Left ventricle myocardium inferior (tissue), 1 donor: Measurements from ENCODE around the gene SLC7A9. TPM values are rescaled to one million over a fixed set of nuclear protein-coding genes. Genes with fewer than 3 reads are reported as not detected.
"Not testable (repeated sequence)": the region's sequence is repeated elsewhere in the genome, so short reads cannot be mapped to it uniquely, and the experiment has no call there.

Experiments used
- DNase-seq: peaks from one replicate; pipeline ENCODE4 v3.0.0-alpha.2; 2020
- H3K27ac ChIP-seq: fragments of 200-600 bp; replicated peaks from 2 replicates; pipeline ENCODE4 v1.8.0; 2021
- H3K27me3 ChIP-seq: fragments of 200-600 bp; 2 replicates; pipeline ENCODE4 v1.8.0; 2021; ENCODE audit warnings: low read depth
- H3K36me3 ChIP-seq: fragments of 200-600 bp; 2 replicates; pipeline ENCODE4 v1.8.0; 2021
- H3K4me1 ChIP-seq: fragments of 200-600 bp; 2 replicates; pipeline ENCODE4 v1.8.0; 2021
- H3K4me3 ChIP-seq: fragments of 200-600 bp; 2 replicates; pipeline ENCODE4 v1.8.0; 2021; ENCODE audit warnings: mild to moderate bottlenecking, moderate library complexity
- H3K9me3 ChIP-seq: fragments of 200-600 bp; replicated peaks from 2 replicates; pipeline ENCODE4 v1.8.0; 2021
- intact Hi-C: fragments of 100-400 bp; cut with micrococcal nuclease; formaldehyde crosslinking; loops from one replicate; pipeline ENCODE4 v1.11.0; 2022
- total RNA-seq: library from RNA; stranded (reverse); fragmentation: NEBNext Ultra II Directional; extraction: Animal tissue kit (Norgen Biotek cat#: 25700); gene quantifications from one replicate; pipeline ENCODE4 v1.2.1, GENCODE V29; 2021
- TF ChIP-seq, protein P1 (sequence below): fragments of 200-600 bp; IDR thresholded peaks from 2 replicates; pipeline ENCODE4 v1.8.0; 2021; ENCODE audit warnings: antibody characterized with exemption, mild to moderate bottlenecking, borderline replicate concordance
- donor health status: DM: no; HTN: yes; CAD: no; lungs with severe emphysema.

The SLC7A9 gene
- total RNA-seq, 1 donor from 2014 or later = not detected

DNA sequence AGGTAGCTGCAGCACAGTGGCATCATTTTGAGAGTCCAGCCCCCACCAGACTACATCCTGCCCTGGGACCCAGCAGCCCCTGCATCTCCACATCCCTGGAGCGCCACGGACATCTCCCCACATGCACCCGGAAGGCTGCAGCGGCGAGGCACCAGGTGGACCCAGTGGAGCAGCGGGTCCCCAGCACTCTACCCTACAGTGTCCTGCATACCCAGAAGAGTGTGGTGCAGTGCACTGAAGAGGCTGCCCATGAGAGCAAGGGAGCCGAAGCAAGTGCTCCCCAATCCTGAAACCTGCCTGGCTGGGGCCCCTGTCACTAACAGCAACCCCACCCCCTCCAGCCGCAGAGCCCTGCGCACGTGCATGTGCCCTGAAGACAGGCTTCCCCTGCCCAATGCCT is 21.3 kb upstream of the SLC7A9 start:
- Histone ChIP-seq H3K9me3 (peaks cover 48% of the 10 kb centered on the region), H3K27ac (no peak overlapping the region), H3K4me1 (no peaks in the 10 kb centered on the region), H3K4me3 (no peak overlapping the region), H3K27me3 (no peaks in the 10 kb centered on the region), H3K36me3 (peaks cover 77% of the 10 kb centered on the region)
- no peak for DNase-seq
- intact Hi-C loops = no loop called here
- TF ChIP-seq, protein P1, sequence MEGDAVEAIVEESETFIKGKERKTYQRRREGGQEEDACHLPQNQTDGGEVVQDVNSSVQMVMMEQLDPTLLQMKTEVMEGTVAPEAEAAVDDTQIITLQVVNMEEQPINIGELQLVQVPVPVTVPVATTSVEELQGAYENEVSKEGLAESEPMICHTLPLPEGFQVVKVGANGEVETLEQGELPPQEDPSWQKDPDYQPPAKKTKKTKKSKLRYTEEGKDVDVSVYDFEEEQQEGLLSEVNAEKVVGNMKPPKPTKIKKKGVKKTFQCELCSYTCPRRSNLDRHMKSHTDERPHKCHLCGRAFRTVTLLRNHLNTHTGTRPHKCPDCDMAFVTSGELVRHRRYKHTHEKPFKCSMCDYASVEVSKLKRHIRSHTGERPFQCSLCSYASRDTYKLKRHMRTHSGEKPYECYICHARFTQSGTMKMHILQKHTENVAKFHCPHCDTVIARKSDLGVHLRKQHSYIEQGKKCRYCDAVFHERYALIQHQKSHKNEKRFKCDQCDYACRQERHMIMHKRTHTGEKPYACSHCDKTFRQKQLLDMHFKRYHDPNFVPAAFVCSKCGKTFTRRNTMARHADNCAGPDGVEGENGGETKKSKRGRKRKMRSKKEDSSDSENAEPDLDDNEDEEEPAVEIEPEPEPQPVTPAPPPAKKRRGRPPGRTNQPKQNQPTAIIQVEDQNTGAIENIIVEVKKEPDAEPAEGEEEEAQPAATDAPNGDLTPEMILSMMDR = no peak

- H3K9me3 ChIP-seq = peaks cover 42% of the 10 kb centered on the region
- intact Hi-C loops = no loop called here
- H3K27me3 ChIP-seq = no peaks in the 10 kb centered on the region
- no peak overlapping the region for H3K4me3 ChIP-seq
- DNase-seq = no peak
- peaks cover 78% of the 10 kb centered on the region for H3K36me3 ChIP-seq
- H3K27ac ChIP-seq = no peak overlapping the region
- H3K4me1 ChIP-seq = no peaks in the 10 kb centered on the region
- TF ChIP-seq, protein P1 = no peak
Measured at GRCh38 chr19:32890326-32890725, 20.8 kb upstream of the SLC7A9 start.

- TF ChIP-seq, protein P1 = no peak
- Histone ChIP-seq H3K27ac (no peak overlapping the region), H3K27me3 (no peaks in the 10 kb centered on the region), H3K4me3 (no peak overlapping the region), H3K36me3 (peaks cover 70% of the 10 kb centered on the region), H3K9me3 (peaks cover 37% of the 10 kb centered on the region), H3K4me1 (no peaks in the 10 kb centered on the region)
- intact Hi-C loops = no loop called here
- DNase-seq = no peak
Measured at GRCh38 chr19:32889137-32889934, 19.8 kb upstream of the SLC7A9 start.

GRCh38 chr19:32887572-32888215 is 18.1 kb upstream of the SLC7A9 start:
- Histone ChIP-seq H3K27me3 (no peaks in the 10 kb centered on the region), H3K4me3 (no peak overlapping the region), H3K9me3 (peaks cover 20% of the 10 kb centered on the region), H3K4me1 (no peaks in the 10 kb centered on the region), H3K27ac (no peak overlapping the region), H3K36me3 (peaks cover 59% of the 10 kb centered on the region)
- intact Hi-C loops = no loop called here
- TF ChIP-seq, protein P1 = no peak
- no peak for DNase-seq

GRCh38 chr19:32886241-32886640 is 16.7 kb upstream of the SLC7A9 start:
- H3K4me3 ChIP-seq = no peak overlapping the region
- H3K9me3 ChIP-seq = peaks cover 6% of the 10 kb centered on the region
- intact Hi-C loops = no loop called here
- DNase-seq = no peak
- no peaks in the 10 kb centered on the region for H3K27me3 ChIP-seq
- TF ChIP-seq, protein P1 = no peak
- peaks cover 44% of the 10 kb centered on the region for H3K36me3 ChIP-seq
- H3K4me1 ChIP-seq = no peaks in the 10 kb centered on the region
- H3K27ac ChIP-seq = no peak overlapping the region

GRCh38 chr19:32885255-32885654 is 15.7 kb upstream of the SLC7A9 start:
- DNase-seq, H3K27ac ChIP-seq, H3K27me3 ChIP-seq, intact Hi-C loops, H3K9me3 ChIP-seq, H3K4me1 ChIP-seq, H3K4me3 ChIP-seq: not testable (repeated sequence)
- peaks cover 35% of the 10 kb centered on the region for H3K36me3 ChIP-seq
